Fibroblast of the aortic adventitia (primary cell): Measurements from ENCODE around the gene ZFYVE9. TPM values are rescaled to one million over a fixed set of nuclear protein-coding genes. Genes with fewer than 3 reads are reported as not detected.

Experiments used
- DNase-seq: peaks from one replicate; pipeline ENCODE4 v3.0.0-alpha.2; 2010; ENCODE audit warnings: low read depth
- H3K4me3 ChIP-seq: 2 replicates; pipeline ENCODE4 v1.5.1; 2011; ENCODE audit warnings: low read depth, mild to moderate bottlenecking, control low read depth, low read length, moderate library complexity
- total RNA-seq: library from RNA; depleted of rRNA; stranded (reverse); fragments of >200 nt; gene quantifications from 2 replicates; pipeline ENCODE4 v1.2.3, GENCODE V29; 2012; ENCODE audit warnings: low replicate concordance
- TF ChIP-seq, protein P1 (sequence below): IDR thresholded peaks from 2 replicates; pipeline ENCODE4 v1.5.1; 2011; ENCODE audit warnings: mild to moderate bottlenecking, low read length, control low read depth, inconsistent platforms; ENCODE audit not compliant: insufficient read depth

The ZFYVE9 gene
- total RNA-seq, 1 donor: 28.8 TPM

- TF ChIP-seq, protein P1, sequence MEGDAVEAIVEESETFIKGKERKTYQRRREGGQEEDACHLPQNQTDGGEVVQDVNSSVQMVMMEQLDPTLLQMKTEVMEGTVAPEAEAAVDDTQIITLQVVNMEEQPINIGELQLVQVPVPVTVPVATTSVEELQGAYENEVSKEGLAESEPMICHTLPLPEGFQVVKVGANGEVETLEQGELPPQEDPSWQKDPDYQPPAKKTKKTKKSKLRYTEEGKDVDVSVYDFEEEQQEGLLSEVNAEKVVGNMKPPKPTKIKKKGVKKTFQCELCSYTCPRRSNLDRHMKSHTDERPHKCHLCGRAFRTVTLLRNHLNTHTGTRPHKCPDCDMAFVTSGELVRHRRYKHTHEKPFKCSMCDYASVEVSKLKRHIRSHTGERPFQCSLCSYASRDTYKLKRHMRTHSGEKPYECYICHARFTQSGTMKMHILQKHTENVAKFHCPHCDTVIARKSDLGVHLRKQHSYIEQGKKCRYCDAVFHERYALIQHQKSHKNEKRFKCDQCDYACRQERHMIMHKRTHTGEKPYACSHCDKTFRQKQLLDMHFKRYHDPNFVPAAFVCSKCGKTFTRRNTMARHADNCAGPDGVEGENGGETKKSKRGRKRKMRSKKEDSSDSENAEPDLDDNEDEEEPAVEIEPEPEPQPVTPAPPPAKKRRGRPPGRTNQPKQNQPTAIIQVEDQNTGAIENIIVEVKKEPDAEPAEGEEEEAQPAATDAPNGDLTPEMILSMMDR: no peak
- no peak for DNase-seq
- no peak overlapping the region for H3K4me3 ChIP-seq
Observed at GRCh38 chr1:52332411-52332810, 190.5 kb downstream of the ZFYVE9 start.

GRCh38 chr1:52334906-52335528 is 193.1 kb downstream of the ZFYVE9 start:
- TF ChIP-seq, protein P1: no peak
- H3K4me3 ChIP-seq: no peak overlapping the region
- DNase-seq: no peak

- no peak overlapping the region for H3K4me3 ChIP-seq
- DNase-seq: no peak
- TF ChIP-seq, protein P1: no peak
Observed at GRCh38 chr1:52337439-52337838, 195.6 kb downstream of the ZFYVE9 start.

DNA sequence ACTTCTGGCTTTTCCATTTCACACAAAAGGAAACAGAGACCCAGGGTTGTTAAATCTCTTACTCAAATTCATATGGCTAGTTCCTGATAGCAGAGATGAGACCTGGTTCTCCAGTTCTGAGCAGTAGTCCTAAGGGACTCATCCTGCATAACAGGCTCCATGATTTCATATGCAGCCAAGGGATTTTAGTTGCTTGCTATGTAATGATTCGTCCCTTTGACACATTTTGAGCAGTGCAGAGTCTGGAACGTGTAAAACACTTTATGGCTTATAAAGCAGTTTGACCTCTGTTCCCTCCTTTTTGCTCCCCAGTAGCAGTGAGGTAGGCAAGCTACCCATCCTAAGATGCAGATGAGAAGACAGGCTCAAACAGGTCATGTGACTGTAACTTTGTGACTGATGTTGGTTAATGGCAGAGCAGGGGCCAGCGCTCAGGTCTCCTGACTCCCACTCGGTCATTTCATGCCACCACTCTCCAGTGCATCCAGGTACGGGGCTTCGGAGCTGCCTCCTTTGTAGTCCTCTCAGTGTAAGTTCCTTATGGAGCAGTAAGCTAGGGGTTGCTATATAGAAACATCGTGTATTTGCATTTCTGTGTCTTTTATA is 199.9 kb downstream of the ZFYVE9 start:
- H3K4me3 ChIP-seq: no peak overlapping the region
- TF ChIP-seq, protein P1: no peak
- no peak for DNase-seq

- TF ChIP-seq, protein P1: no peak
- no peak for DNase-seq
- no peak overlapping the region for H3K4me3 ChIP-seq
Observed at GRCh38 chr1:52343979-52344378, 202.1 kb downstream of the ZFYVE9 start.

DNA sequence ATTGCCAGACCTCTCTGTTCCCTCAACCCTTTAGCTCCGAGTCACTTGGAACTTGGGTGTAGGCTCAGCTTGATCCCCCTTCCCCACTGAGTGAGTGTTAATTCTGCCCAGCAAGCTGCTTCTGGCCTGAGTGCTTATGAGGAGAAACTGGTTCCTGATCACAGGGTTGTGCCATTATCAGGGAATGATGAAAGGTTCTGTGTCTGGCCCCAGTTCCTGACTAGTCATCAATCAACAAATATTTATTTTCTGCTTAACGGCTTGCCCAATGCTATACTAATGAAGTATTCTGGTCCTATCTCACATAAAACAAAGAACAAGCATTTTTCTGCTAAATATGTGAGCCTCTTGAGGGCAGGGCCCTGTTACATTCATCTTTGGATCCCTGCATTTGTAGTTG is 203.4 kb downstream of the ZFYVE9 start:
- no peak overlapping the region for H3K4me3 ChIP-seq
- TF ChIP-seq, protein P1: no peak
- DNase-seq: no peak
